Stimulated activated CD8-positive, alpha-beta memory T cell treated with anti-CD3 and anti-CD28 coated beads, Interleukin-7, amount 100 ng/mL, for 24 hours (primary cell): Measurements from ENCODE around the gene CWC27.

Experiments used
- DNase-seq: peaks from one replicate; pipeline ENCODE4 v3.0.0-alpha.2; 2020; ENCODE audit warnings: low read depth

The CWC27 gene

DNA sequence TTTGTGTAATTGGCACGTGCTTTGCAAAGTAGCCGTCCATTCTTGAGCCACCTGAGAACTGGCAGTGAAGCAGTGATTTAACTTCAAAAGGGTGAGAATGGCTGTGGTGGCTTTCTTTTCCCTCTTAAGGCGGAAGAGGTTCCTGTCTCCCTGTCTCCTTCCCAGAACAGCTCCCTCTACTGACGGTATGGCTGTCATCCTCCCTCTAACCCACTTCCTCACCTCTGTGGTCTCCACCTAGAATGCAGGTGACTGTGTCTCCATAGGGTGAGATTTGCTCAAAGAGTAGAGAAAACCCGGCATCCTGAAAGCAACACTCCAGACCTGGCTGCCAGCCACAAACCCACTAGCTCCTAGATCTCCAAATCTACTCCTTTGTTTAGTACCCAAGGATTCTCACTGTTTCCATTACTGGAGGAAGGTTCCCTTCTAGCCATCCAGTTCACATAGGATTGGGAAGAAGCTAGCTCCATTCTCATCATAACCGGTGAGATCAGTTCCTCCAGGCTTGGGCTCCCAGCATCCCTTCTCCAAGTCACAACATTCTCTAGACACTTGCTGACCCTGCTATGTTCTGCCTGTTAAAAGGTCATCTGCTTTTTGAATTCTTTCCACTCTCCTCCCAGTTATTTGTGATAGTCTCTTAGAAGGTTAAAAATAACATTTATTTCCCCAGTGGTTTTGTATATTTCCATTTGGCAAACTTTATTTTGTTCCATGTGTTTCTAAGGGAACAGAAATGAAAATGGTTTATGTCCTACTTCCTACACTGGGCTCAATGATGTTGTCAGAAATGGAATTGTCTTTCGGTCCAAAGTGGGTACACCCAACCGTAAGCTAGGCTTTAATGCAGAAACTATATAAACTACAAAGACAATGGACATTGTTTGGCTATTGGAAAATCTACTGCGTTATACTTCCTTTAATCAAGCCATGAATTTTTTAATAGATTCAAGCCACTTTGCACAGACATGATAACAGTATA lies 269.4 kb downstream of the CWC27 start:
- DNase-seq, result no peak

- no peak for DNase-seq
Observed at GRCh38 chr5:65041296-65042158, 272.8 kb downstream of the CWC27 start.

DNA sequence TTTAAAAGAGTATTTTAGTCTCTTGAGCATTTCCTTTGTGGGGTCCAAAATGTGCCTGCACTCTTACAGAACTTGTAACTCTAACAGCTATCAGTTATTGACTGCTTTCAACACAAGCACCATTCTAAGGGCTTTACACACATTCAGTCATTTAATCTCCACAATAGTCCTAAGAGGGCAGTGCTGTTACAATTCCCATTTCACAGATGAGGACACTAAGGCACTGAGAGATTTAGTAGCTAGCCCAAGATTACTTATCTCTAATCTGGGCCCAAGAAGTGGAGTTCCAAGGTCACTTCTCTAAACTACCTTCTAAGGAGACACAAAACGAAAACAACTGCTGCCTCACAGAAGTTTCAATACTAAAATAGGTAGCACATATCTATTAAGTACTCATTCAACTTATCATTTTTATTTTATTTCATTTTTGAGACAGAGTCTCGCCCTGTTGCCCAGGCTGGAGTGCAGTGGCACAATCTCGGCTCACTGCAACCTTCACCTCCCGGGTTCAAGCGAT lies 275.2 kb downstream of the CWC27 start:
- DNase-seq, result no peak

DNA sequence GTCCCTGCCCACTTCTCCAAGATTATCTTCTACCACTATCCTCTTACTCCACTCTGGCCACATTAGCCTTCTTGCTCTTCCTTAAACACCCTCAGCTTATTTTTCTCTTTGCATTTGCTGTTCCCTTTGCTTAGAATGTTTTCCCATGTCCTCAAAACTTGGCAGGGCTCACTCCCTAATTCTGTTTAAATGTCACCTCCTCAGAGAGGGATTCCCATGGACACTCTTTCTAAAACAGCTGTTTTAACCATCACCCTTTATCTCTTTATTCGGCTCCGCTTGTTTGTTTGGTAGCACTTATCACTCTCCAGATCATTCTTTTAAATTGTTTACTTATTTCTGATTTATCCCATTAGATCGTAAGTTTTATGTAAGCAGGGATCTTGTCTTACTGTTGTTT lies 278.5 kb downstream of the CWC27 start:
- DNase-seq, result no peak

- DNase-seq, result no peak
Observed at GRCh38 chr5:65047948-65048690, 279.4 kb downstream of the CWC27 start.

GRCh38 chr5:65050140-65050539 lies 281.4 kb downstream of the CWC27 start:
- no peak for DNase-seq

GRCh38 chr5:65050826-65051498 lies 282.2 kb downstream of the CWC27 start:
- no peak for DNase-seq

- DNase-seq, result no peak
Observed at GRCh38 chr5:65055938-65056337, 287.2 kb downstream of the CWC27 start.

- DNase-seq, result no peak
Observed at GRCh38 chr5:65059681-65060598, 291.2 kb downstream of the CWC27 start.

GRCh38 chr5:65061250-65061973 lies 292.7 kb downstream of the CWC27 start:
- no peak for DNase-seq

DNA sequence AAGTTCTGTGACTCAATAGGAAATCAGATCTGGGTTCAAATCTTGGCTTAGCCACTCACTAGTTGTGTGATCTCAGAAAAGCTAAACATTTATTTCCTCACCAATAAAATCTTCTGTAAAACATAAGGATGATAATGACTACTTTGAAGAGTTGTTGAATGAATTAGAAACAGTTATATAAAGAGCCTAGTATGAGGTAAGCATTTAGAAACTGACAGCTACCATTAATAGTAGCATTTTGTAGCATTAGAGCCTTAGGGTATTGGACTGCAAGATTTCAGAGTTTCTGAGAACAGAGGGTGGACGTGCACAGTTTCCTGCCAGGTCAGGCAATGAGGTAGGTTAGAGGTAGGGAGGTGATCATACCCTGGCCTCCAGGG lies 293.2 kb downstream of the CWC27 start:
- no peak for DNase-seq

DNA sequence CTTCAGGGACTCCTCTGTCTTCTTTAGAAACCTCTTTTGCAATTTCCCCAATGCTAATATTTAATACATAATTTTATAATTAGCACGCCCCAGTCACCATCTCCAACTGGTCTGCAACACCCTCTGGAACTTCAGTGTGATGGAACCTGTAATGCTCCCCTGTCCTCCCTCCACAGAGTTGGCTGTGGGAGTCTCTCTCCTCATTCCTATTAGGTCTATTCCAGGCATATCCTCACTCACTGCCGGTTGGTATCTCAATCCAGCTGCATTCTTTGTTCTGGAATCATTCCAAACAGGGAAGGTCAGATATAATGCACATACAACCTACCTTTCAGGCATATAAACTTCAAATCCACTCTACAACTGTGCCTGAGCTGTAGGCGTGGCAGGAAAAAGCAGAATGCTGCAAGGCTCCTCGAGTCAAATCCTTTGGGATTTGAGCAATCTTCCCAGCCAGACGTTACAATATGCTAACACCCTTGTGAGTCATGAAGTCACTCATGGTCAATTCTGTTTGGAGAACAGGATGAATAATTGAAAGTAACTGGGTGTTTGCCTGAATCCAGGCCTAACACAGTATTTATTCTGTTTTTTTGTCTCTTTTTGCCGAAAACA lies 293.8 kb downstream of the CWC27 start:
- DNase-seq, result no peak

DNA sequence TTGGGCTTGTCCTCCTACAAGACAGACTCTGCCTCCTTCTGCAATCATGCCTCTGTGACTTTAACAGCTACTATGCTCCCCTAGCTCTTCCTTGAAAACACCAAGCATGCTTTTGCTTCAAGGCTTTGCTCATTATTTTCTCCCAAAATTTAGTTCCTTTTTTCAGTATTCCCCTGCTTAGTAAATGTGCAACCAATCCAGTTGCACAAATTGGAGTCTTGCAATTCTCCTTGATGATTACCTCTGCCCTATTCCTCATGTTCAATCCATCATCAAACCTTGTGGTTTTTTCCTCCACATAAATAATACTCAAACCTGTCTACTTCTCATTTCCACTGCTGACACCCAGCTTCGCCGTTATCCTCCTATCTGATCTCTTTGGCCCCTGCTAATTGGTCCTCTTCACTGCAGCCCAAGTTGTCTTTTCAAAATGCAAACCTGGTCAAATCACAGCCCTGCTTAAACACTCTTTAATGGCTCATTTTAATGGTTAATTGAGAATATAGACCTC lies 296.3 kb downstream of the CWC27 start:
- DNase-seq, result no peak

GRCh38 chr5:65066387-65067146 lies 297.8 kb downstream of the CWC27 start:
- DNase-seq, result no peak

DNA sequence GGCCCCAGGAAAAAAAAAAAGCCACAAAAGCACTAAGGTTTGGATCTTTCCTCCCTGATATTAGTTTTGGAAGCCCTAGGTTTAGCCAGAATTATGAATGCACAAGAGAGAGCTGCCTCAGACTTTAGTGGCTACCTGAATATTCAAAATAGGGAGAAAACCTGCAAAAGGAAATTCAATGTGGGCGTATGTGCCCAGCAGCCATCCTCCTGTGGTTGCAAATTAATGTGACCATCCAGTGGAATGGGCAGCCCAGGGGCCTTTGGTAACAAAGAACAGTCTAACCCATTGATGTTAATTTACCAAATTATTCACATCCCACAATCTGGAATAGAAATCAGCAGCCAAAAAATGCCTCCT lies 298.4 kb downstream of the CWC27 start:
- no peak for DNase-seq
